ENCODE measurements around the gene RNF130.
"Not testable (repeated sequence)": the region's sequence is repeated elsewhere in the genome, so short reads cannot be mapped to it uniquely, and the experiment has no call there.

The RNF130 gene

GRCh38 chr5:180090769-180091546, 19.4 kb upstream of the RNF130 start:
- H3K27ac ChIP-seq, result no peak overlapping the region
- peak; percentile 2 for TF ChIP-seq CTCF (IDR thresholded peaks at IDR 0.05)
- DNase-seq (ENCODE audit: low spot score), result no peak
- H3K4me3 ChIP-seq, result peak overlapping the region; percentile 79

- no peak for DNase-seq (ENCODE audit: low spot score)
- Histone ChIP-seq H3K4me3 (peak overlapping the region; percentile 79), H3K27ac (peak overlapping the region in 1 of 2 donors; percentile 77)
- TF ChIP-seq CTCF (IDR thresholded peaks at IDR 0.05), result peak; percentile 86
Observed at GRCh38 chr5:180090098-180090768, 18.7 kb upstream of the RNF130 start.

GRCh38 chr5:180089628-180090027, 18.1 kb upstream of the RNF130 start:
- not testable (repeated sequence) for DNase-seq (ENCODE audit: low spot score); H3K27ac ChIP-seq
- H3K4me3 ChIP-seq, result peak overlapping the region; percentile 79

- Histone ChIP-seq H3K27ac (no peak overlapping the region), H3K4me3 (no peak overlapping the region)
- no peak for DNase-seq (ENCODE audit: low spot score)
- no peak for TF ChIP-seq CTCF (IDR thresholded peaks at IDR 0.05)
Observed at GRCh38 chr5:180088561-180088960, 17.0 kb upstream of the RNF130 start.

GRCh38 chr5:180086816-180087399, 15.3 kb upstream of the RNF130 start:
- H3K4me3 ChIP-seq, result no peak overlapping the region
- TF ChIP-seq CTCF (IDR thresholded peaks at IDR 0.05), result no peak
- H3K27ac ChIP-seq, result no peak overlapping the region
- DNase-seq (ENCODE audit: low spot score), result no peak

- H3K27ac ChIP-seq, result no peak overlapping the region
- H3K4me3 ChIP-seq, result no peak overlapping the region
- TF ChIP-seq CTCF (IDR thresholded peaks at IDR 0.05), result no peak
- DNase-seq (ENCODE audit: low spot score), result no peak
Observed at GRCh38 chr5:180085837-180086236, 14.3 kb upstream of the RNF130 start.

- TF ChIP-seq CTCF (IDR thresholded peaks at IDR 0.05), result no peak
- H3K27ac ChIP-seq, result no peak overlapping the region
- no peak overlapping the region for H3K4me3 ChIP-seq
- DNase-seq (ENCODE audit: low spot score), result no peak
Observed at GRCh38 chr5:180084638-180085561, 13.3 kb upstream of the RNF130 start.
